Astrocyte (in vitro differentiated cells and primary cell): ENCODE data around the gene P3H3.

Experiments used
- CTCF ChIP-seq: IDR thresholded peaks from 2 replicates; pipeline ENCODE4 v1.5.1; 2011; ENCODE audit warnings: low read depth, mild to moderate bottlenecking, inconsistent platforms, low read length, moderate library complexity; ENCODE audit not compliant: insufficient read depth
- EZH2 ChIP-seq: IDR thresholded peaks from 2 replicates; pipeline ENCODE4 v1.6.1; 2012; ENCODE audit warnings: mild to moderate bottlenecking, low read length, inconsistent platforms; ENCODE audit not compliant: insufficient read depth

GRCh38 chr12:6818222-6818621 lies 10.0 kb upstream of the P3H3 start:
- TF ChIP-seq CTCF (no peak), EZH2 (no peak)
